Activated CD4-positive, alpha-beta memory T cell treated with anti-CD3 and anti-CD28 coated beads for 36 hours (primary cell): ENCODE measurements around the gene NHLRC4. TPM values are rescaled to one million over a fixed set of nuclear protein-coding genes. Genes with fewer than 3 reads are reported as not detected.
A peak's percentile ranks its signal among the peaks of the same experiment; 100 is the strongest.
"Not testable (repeated sequence)": the region's sequence is repeated elsewhere in the genome, so short reads cannot be mapped to it uniquely, and the experiment has no call there.

Experiments used
- CTCF ChIA-PET: fragments of 350-600 bp; sonication (Branson Sonifier 250); formaldehyde crosslinking; loops from one replicate; lab custom pipeline; 2021; ENCODE audit warnings: antibody characterized with exemption, inconsistent platforms; lab: Charles Lee
- POLR2A ChIA-PET: fragments of 350-600 bp; sonication (Branson Sonifier 250); formaldehyde crosslinking; loops from one replicate; lab custom pipeline; 2021; ENCODE audit warnings: antibody characterized with exemption; lab: Charles Lee
- DNase-seq: peaks from one replicate; pipeline ENCODE4 v3.0.0-alpha.2; 2020
- H3K27ac Mint-ChIP-seq: one replicate; pipeline ENCODE4 v1.8.0; 2021; ENCODE audit warnings: mixed read lengths
- H3K27me3 Mint-ChIP-seq: one replicate; pipeline ENCODE4 v1.8.0; 2021; ENCODE audit warnings: mixed read lengths
- H3K36me3 Mint-ChIP-seq: one replicate; pipeline ENCODE4 v1.8.0; 2021; ENCODE audit warnings: mixed read lengths
- H3K4me1 Mint-ChIP-seq: one replicate; pipeline ENCODE4 v1.8.0; 2021; ENCODE audit warnings: low read depth, mixed read lengths
- H3K4me3 Mint-ChIP-seq: one replicate; pipeline ENCODE4 v1.8.0; 2021; ENCODE audit warnings: mild to moderate bottlenecking, mixed read lengths
- H3K9me3 Mint-ChIP-seq: one replicate; pipeline ENCODE4 v1.8.0; 2021; ENCODE audit warnings: mixed read lengths
- intact Hi-C: fragments of 100-400 bp; cut with micrococcal nuclease; formaldehyde crosslinking; loops from one replicate; pipeline ENCODE4 v1.15.1; 2023
- total RNA-seq, 2 experiments: library from RNA; stranded (reverse); gene quantifications; one replicate each; pipeline ENCODE4 v1.2.3, GENCODE V29; 2021

NHLRC4 gene
- total RNA-seq, 2 experiments from 2014 or later: 0.31 to 0.45 TPM

DNA sequence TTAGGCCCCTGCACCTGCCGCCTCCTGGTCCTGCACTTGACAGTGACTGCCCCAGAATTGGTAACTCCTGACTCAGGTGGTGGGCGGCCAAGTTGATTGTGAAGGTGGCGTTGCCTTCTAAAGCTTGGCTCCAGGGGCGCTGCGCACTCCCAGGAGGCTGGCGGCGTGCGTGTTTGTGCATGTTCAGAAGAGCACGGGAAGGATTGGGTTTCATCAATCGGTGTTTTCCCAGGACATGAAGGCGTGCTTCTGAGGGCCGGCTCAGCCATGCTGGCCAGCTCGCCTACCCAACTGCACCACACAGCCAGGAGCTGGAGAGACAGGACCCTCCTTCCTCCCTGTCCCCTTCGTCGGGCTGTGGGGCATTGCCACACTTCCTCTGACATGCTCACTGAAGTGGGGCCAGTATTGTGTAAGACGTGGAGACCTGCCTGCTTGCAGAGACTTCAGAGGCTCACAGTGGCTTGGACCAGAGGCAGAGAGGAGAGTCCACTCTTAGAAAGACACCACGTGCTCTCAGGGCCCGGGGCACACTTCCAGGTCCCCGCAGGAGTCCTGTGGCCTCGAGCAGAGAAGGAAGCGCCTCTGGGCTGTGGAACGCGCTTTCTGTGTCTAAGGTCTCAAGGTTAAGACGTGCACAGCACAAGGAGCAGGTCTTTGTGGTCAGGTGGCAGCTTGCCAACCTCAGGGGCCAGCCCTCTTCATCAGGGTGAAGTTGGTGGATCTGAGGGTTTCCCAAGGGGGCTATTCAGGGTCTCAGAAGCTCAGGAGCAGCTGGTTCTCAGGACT is 25.9 kb downstream of the NHLRC4 start:
- ChIA-PET POLR2A (no interaction called here), CTCF (interaction anchor here (0.8 to 1.4 kb wide), 4 partner anchors 44 to 165 kb away, joined by 3 to 5 read pairs (median 4); partner anchors contain the start of gene METTL26)
- DNase-seq: no peak
- peaks cover 11% of the 10 kb centered on the region for H3K36me3 Mint-ChIP-seq
- H3K27me3 Mint-ChIP-seq: no peaks in the 10 kb centered on the region
- no peaks in the 10 kb centered on the region for H3K9me3 Mint-ChIP-seq
- peaks cover 25% of the 10 kb centered on the region for H3K4me1 Mint-ChIP-seq
- no peak overlapping the region for H3K4me3 Mint-ChIP-seq
- no peak overlapping the region for H3K27ac Mint-ChIP-seq
- intact Hi-C loops: no loop called here

DNA sequence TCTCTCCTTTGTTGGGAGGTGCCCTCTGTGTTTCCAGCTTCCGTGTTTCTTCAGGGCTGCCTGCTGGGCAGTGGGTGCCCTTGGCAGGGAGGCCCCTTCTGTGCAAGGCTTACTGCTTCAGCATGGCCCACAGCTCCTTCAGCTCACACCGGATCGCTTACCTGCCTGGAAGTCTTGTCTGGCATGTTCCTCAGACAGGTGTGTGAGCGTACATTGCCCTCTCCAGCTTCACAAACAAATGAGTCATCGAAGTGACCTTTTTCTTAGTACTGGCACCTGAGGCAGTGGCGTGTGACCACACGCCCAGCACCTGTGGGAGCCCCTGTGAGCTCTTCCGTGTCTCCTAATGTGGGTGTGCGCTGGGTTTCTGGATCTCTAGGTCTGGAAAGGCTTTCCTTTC is 26.6 kb downstream of the NHLRC4 start:
- Mint-ChIP-seq H3K27me3 (no peaks in the 10 kb centered on the region), H3K27ac (peak overlapping the region; percentile 18), H3K36me3 (peaks cover 9% of the 10 kb centered on the region), H3K4me1 (peaks cover 20% of the 10 kb centered on the region), H3K9me3 (no peaks in the 10 kb centered on the region), H3K4me3 (no peak overlapping the region)
- DNase-seq: no peak
- ChIA-PET CTCF (interaction anchor here (0.8 to 1.4 kb wide), 4 partner anchors 43 to 166 kb away, joined by 3 to 5 read pairs (median 4); partner anchors contain the start of gene METTL26), POLR2A (no interaction called here)
- intact Hi-C loops: no loop called here

DNA sequence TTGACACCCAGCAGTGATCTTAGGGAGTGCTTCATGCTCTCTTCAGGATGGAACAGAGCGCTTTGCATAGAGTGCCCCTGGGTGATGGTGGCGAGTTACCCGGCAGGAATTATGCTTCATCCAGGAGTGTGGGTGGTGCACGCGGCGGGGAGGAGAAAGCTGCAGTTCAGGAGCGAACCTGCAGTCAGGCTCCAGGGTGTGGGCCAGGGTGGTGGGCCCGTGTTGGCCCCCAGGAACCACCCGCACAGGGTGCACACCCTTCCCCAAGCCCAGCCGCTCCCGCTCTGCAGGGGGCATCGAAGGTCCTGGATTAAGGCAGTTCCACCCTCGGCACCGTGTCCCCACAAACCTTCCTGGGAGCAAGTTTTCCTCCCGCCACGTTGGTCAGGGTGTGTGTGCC is 27.0 kb downstream of the NHLRC4 start:
- Mint-ChIP-seq H3K4me1 (peaks cover 20% of the 10 kb centered on the region), H3K27me3 (no peaks in the 10 kb centered on the region), H3K36me3 (peaks cover 7% of the 10 kb centered on the region), H3K27ac (no peak overlapping the region), H3K9me3 (no peaks in the 10 kb centered on the region), H3K4me3 (no peak overlapping the region)
- DNase-seq: no peak
- POLR2A ChIA-PET: no interaction called here
- CTCF ChIA-PET: no interaction called here
- intact Hi-C loops: no loop called here

DNA sequence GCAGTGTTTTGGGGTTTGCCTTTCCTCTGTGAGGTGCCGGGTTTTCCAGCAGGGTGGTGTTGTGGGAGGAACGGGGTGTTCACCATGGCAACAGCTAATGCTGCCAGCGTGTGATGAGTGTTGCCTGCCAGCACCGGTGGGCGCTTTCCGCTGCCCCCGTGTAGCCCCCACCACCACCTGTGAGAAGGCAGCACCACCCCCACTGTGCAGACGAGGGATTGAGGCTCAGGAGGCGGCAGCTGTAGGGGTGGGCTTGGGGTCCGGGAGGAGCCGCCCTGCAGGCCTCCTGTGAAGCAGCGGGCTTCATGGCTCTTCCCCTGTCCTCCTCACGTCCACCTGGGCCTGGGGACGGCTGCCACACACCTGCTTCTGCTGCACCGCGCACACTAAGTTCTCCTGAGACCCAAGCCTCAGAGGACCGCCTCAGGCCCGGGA is 28.3 kb downstream of the NHLRC4 start:
- no peak overlapping the region for H3K4me3 Mint-ChIP-seq
- no peak overlapping the region for H3K27ac Mint-ChIP-seq
- no peaks in the 10 kb centered on the region for H3K9me3 Mint-ChIP-seq
- no peak for DNase-seq
- POLR2A ChIA-PET: no interaction called here
- intact Hi-C loops: no loop called here
- H3K36me3 Mint-ChIP-seq: peaks cover 10% of the 10 kb centered on the region
- H3K27me3 Mint-ChIP-seq: no peaks in the 10 kb centered on the region
- CTCF ChIA-PET: no interaction called here
- H3K4me1 Mint-ChIP-seq: peaks cover 20% of the 10 kb centered on the region

DNA sequence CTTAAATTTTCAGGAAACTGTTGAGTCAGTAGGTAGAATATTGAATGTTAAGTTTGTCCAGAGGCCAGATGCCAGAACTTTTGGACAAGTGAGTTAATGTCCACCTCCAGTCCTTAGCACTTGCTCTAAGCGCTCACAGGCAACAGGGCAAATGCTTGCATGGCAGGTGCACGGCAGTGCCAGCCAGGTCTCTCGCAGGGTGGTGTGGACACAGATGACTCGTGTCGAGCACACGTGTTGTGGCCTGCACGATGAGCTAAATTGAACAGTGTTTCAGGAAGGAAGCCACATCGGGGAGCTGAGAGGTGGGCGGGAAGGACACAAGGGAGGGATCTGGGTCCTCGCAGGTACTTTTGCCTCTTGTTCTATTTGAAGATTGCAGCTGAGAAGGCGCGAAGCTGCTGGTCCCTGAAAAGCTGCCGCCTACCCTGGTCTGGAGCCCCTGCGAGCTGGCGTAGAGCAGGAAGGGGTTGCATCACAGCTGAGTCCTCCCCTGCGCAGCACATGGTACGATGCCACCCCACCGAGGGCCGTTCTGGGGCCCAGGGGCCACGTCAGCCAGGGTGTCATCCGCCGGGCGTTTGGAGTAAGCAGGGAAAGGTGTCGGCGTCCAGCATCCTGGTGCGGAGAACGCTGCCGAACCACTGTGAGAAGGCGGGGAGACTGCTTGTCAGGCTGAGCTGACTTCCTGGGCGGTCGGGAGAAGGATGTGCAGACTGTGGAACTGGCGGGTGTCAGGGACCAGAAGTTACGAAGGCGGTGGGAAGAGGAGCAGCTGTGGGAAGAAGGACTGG is 29.3 kb downstream of the NHLRC4 start:
- DNase-seq: no peak
- Mint-ChIP-seq H3K9me3 (no peaks in the 10 kb centered on the region), H3K36me3 (peaks cover 10% of the 10 kb centered on the region), H3K27me3 (no peaks in the 10 kb centered on the region), H3K4me3 (no peak overlapping the region), H3K4me1 (peaks cover 14% of the 10 kb centered on the region), H3K27ac (no peak overlapping the region)
- intact Hi-C loops: no loop called here
- ChIA-PET CTCF (no interaction called here), POLR2A (no interaction called here)

DNA sequence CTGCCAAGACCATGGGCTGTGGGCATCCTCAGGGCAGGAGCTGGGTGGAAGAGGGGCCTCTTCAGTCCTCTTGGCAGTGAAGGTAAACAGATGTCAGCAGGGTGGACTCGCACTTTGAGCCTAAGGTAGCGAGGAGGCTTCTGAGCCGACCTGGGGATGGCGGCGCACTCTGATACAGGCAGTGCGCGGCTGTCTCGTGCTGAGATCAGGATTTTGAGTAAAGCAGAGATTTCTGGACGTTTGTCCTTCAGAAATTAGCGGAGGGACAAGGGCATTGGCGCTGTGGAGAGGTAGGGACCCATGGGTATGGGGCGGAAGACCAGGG is 29.9 kb downstream of the NHLRC4 start:
- H3K4me3 Mint-ChIP-seq: no peak overlapping the region
- DNase-seq: no peak
- ChIA-PET POLR2A (no interaction called here), CTCF (no interaction called here)
- intact Hi-C loops: no loop called here
- no peaks in the 10 kb centered on the region for H3K27me3 Mint-ChIP-seq
- H3K9me3 Mint-ChIP-seq: no peaks in the 10 kb centered on the region
- H3K27ac Mint-ChIP-seq: no peak overlapping the region
- peaks cover 12% of the 10 kb centered on the region for H3K4me1 Mint-ChIP-seq
- peaks cover 10% of the 10 kb centered on the region for H3K36me3 Mint-ChIP-seq

DNA sequence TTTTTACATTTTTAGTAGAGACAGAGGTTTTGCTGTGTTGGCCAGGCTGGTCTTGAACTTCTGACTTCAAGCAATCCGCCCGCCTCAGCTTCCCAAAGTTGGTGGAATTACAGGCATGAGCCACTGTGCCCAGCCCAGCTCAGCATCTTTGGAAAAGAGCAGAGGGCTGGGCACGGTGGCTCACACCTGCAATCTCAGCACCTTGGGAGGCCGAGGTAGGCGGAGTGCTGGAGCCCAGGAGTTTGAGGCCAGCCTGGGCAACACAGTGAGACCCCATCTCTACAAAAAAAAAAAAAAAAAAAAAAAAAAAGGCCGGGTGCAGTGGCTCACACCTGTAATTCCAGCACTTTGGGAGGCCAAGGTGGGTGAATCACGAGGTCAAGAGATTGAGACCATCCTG is 30.9 kb downstream of the NHLRC4 start:
- H3K27me3 Mint-ChIP-seq, DNase-seq, H3K36me3 Mint-ChIP-seq, H3K4me1 Mint-ChIP-seq, H3K9me3 Mint-ChIP-seq, H3K4me3 Mint-ChIP-seq, CTCF ChIA-PET, H3K27ac Mint-ChIP-seq, POLR2A ChIA-PET, intact Hi-C loops: not testable (repeated sequence)

DNA sequence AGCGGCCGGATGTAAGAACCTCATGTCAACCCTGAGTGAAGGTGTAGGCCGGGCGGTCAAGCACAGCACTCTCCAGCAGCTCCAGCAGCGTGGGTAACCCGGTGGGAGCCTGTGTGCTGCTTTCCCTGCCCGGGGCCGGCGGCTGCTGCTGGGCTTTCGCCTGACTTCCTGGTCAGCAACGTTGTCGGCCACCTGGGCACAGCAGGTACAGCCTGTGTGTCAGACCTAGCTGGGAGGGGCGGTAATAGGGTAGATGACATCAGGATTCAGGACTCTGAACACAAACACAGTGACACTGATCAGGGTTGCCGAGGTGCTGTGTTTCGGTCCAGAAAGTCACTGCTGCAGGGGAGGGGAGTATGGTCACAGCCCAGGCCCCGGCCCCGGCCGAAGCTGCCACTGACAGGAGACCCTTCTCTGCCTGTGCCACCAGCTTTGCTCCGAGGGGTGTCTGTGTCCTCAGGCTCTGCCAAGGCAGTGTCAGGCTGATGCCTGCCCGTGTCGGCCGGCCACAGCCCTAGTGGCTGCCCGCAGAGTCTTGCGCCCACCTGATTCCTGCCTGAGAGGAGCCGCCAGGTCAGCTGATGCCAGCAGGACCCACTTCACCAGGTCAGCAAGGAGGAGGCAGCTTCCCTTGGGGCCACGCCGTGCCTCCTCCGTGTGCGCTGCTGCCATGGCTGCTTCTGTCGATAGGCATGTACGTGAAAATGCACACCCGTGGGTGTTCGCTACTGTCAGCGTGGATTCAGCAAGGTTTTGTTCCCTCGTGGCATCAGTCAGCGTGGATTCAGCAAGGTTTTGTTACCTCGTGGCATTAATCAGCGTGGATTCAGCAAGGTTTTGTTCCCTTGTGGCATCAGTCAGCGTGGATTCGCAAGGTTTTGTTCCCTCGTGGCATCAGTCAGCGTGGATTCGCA is 32.3 kb downstream of the NHLRC4 start:
- intact Hi-C loops: no loop called here
- H3K4me3 Mint-ChIP-seq: no peak overlapping the region
- POLR2A ChIA-PET: no interaction called here
- H3K9me3 Mint-ChIP-seq: no peaks in the 10 kb centered on the region
- peaks cover 5% of the 10 kb centered on the region for H3K4me1 Mint-ChIP-seq
- DNase-seq: no peak
- CTCF ChIA-PET: no interaction called here
- H3K27me3 Mint-ChIP-seq: no peaks in the 10 kb centered on the region
- H3K36me3 Mint-ChIP-seq: peaks cover 11% of the 10 kb centered on the region
- no peak overlapping the region for H3K27ac Mint-ChIP-seq

DNA sequence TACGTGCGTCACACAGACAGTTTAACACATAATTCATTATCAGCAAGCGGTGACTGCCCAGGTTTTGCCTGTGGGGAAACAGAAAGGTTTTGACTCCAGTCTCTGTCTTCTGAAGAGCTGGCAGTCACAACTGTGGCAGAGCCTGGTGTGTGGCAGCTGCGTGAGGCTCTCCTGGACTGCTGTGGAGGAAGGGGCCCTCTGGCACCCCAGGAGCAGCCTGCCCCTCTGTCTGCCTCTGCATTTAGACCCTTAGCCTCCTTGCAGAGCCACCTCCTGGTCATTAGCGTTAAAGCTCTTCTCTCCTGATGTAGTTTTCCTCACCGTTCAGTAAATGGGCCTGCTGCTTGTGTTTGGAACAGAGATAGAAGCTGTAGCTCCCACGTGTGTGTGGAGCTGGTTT is 34.0 kb downstream of the NHLRC4 start:
- H3K27ac Mint-ChIP-seq: no peak overlapping the region
- peaks cover 5% of the 10 kb centered on the region for H3K4me1 Mint-ChIP-seq
- H3K27me3 Mint-ChIP-seq: no peaks in the 10 kb centered on the region
- ChIA-PET CTCF (interaction anchor here (0.6 to 1.6 kb wide), 3 partner anchors 9 to 816 kb away, joined by 4 to 8 read pairs (median 4); no protein-coding TSS in a partner anchor), POLR2A (no interaction called here)
- intact Hi-C loops: no loop called here
- H3K36me3 Mint-ChIP-seq: peaks cover 11% of the 10 kb centered on the region
- no peaks in the 10 kb centered on the region for H3K9me3 Mint-ChIP-seq
- DNase-seq: no peak
- H3K4me3 Mint-ChIP-seq: no peak overlapping the region

DNA sequence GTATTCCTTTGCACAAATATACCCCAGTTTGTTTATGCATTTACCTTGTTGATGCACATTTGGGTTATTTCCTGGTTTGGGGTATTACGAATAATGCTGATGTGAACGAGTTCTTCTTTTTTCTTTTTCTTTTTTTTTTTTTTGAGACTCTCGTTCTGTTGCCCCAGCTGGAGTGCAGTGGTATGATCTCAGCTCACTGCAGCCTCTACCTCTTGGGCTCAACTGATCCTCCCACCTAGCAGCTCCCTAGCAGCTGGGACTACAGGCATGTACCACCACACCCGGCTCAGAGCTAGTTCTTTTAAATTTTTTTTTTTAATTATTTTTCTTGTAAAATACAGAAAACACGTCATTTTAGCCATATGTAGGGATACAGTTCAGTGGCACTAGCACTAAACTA is 37.1 kb downstream of the NHLRC4 start:
- H3K27ac Mint-ChIP-seq: no peak overlapping the region
- H3K27me3 Mint-ChIP-seq: no peaks in the 10 kb centered on the region
- DNase-seq: no peak
- H3K4me1 Mint-ChIP-seq: peaks cover 10% of the 10 kb centered on the region
- peaks cover 4% of the 10 kb centered on the region for H3K36me3 Mint-ChIP-seq
- CTCF ChIA-PET: interaction anchor here (0.7 kb wide), 1 partner anchor 52 kb away, joined by 3 read pairs; no protein-coding TSS in a partner anchor
- intact Hi-C loops: no loop called here
- no peaks in the 10 kb centered on the region for H3K9me3 Mint-ChIP-seq
- H3K4me3 Mint-ChIP-seq: no peak overlapping the region
- POLR2A ChIA-PET: no interaction called here

DNA sequence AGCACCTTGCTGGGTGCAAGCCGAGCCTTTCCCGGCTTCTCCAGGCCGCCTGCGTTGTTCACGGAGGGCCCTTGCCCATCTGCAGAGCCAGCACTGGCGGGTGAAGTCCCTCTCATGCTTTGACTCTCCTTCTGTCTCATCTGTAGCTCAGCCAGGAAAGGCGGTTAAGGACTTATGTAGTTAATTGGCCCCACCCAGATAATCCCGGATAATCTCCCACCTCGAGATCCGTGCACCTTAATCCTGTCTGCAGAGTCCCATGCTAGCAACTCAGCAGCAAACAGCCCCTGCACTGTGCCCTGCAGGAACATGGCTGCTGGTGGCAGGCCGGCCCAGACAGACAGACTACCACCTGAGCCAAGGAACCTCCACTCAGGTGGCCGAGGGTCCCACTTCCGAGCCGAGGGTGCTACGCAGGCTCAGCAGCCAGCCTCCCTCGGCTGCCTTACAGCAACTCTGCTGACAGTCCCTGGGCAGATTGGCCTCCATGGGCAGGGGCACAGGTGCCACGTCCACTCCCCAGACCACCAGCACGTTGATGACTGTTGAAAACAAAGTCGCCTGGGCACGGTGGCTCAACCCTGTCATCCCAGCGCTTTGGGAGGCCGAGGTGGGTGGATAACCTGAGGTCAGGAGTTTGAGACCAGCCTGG is 40.0 kb downstream of the NHLRC4 start:
- CTCF ChIA-PET: interaction anchor here (0.6 kb wide), 1 partner anchor 414 kb away, joined by 3 read pairs; no protein-coding TSS in a partner anchor
- no peaks in the 10 kb centered on the region for H3K9me3 Mint-ChIP-seq
- no peak overlapping the region for H3K4me3 Mint-ChIP-seq

More for the DNA sequence above, 40.0 kb downstream of the NHLRC4 start:
- Mint-ChIP-seq H3K4me1 (peaks cover 16% of the 10 kb centered on the region), H3K27ac (no peak overlapping the region), H3K27me3 (no peaks in the 10 kb centered on the region), H3K36me3 (peaks cover 2% of the 10 kb centered on the region)
- POLR2A ChIA-PET: no interaction called here
- DNase-seq: no peak
- intact Hi-C loops: loop anchor here (5.0 kb wide), 1 partner anchor 214 kb away; no protein-coding TSS in a partner anchor
